ENCODE results near the gene SMARCA2.

SMARCA2 gene

DNA sequence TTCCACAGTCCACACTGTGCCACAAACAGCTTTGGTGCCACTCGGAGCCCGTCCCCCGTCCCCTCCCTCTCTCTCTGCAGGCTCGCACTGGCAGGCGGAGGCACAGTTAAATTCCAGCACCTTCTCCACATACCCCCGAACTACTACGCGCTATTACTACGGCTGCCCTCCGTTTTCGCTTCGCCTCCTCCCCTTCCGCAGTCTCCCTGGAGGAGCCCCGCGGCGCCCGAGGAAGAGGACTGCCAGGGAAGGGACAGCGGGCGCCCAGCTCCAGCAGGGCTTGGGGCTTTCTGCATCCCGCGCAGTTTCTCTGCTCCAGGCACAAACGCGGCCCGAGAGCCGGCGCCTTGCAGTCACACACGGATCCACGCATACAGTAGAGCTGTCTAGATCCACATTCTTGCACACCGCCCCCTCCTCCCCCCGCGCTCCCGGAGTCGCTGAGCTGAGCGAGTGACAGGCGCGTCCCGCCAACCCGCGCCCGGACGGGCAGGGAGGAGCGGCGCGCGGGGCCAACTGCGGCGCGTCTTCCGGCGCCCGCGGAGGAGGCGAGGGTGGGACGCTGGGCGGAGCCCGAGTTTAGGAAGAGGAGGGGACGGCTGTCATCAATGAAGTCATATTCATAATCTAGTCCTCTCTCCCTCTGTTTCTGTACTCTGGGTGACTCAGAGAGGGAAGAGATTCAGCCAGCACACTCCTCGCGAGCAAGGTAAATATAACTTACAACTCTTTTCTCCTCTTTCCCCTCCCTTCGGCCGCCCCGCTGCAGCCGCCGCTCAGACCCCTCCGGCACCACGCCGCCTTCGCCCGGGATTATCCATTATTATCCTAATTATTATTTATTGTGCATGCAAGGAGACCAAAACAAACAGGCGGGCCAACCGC is at the start of gene SMARCA2:
TSS of gene SMARCA2 (plus strand) at position 652 of the 885 bp plus-strand sequence. CDS start 13,676 bp downstream, outside the sequence.
- DNase-seq (ENCODE audit: low read depth) = peak; percentile 90

DNA sequence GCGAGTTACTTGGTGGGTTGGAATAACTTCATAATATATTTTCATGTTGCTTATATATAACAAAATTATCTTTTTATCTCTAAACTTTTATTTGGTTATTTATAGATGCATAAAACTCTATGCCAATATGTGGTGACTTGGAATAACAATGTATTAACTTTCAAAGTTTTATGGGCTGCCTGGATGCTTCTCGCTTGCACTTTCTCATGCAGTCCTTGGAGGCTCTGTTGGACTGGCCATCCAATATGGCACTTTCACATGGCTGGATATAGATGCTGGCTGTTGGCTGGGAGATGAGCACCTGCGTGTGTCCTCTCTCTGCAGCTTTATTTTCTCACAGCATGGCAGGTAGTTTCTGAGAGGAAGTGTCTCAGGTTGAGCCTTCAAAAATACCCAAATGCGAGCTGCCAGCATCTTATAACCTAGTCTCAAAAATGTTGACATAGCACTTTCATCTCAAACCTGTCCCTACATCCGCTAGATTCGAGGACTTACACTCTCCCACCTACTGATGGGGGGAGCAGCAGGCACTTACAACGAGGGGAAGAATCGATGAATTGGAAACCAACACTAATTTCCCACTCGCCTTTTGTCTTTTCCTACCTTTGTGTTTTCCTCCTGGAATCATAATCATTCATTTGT is 48.3 kb upstream of the SMARCA2 start:
- no peak for DNase-seq (ENCODE audit: low read depth)

DNA sequence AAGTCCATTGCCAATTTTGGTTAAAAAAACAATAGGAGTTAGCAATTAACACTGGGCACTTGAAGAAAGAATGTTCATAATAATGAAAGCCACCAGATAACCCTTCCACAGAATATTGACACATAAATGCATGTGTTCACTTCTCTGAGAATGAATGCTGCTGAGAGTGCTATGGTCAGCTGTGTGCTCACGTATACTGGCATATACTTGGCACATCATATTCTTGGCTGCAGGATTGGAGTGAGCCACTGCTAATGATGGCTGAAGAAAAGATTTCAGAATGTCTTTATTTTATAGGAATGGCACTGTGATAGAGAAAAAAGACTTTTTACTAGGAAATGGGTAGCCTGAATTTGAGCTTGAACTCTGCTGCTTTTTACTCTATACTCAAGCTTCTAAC is 46.0 kb upstream of the SMARCA2 start:
- DNase-seq (ENCODE audit: low read depth) = no peak

DNA sequence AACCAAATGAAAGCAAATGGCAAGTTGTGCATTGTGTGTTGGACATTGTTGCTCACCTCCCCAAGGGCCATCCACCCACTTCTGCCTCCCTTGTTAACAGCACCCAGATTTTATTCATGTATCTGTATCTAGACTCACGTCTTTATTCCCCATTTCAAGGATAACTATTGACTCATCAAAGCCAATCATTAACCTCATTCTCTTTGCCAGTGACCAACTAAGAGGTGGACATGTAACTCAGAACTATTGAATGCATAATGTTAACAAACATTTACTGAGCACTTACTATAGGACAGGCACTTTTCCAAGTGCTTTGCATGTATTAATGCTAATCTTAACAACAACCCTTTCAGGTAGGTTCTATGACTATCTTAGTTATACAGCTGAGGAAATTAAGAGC is 45.2 kb upstream of the SMARCA2 start:
- no peak for DNase-seq (ENCODE audit: low read depth)

DNA sequence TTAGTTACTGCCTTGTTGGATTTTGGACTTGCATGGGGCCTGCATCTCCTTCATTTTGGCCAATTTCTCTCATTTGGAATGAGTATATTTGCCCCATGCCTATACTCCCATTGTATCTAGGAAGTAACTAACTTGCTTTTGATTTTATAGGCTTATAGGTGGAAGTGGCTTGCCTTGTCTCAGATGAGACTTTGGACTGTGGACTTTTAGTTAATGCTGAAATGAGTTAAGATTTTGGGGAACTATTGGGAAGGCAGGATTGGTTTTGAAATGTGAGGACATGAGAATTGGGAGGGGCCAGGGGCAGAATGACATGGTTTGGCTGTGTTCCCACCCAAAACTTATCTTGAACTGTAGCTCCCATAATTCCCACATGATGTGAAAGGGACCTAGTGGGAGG is 42.5 kb upstream of the SMARCA2 start:
- DNase-seq (ENCODE audit: low read depth) = no peak

GRCh38 chr9:1977026-1977425 is 38.1 kb upstream of the SMARCA2 start:
- DNase-seq (ENCODE audit: low read depth) = no peak

DNA sequence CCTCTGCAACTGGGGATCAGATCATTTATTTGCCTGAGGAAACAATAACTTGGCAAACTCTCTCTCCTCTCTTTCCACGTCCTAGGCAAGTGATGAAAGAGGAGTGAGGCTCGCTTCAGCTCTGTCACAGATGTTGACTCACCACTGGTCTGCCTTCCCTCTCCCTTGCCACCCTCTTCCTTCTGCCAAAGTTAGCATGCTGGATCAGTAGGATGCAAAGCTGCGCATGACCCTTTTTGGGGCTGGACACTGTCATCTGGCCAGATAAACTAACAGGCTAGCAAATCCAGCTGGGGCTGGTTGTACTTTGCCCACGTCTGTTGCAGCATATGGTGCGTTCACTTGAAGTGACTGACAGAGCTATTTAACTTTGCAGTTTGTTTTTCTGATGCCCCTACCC is 36.2 kb upstream of the SMARCA2 start:
- DNase-seq (ENCODE audit: low read depth) = peak; percentile 23

GRCh38 chr9:1979741-1980367 is 35.3 kb upstream of the SMARCA2 start:
- peak; percentile 83 for DNase-seq (ENCODE audit: low read depth)

GRCh38 chr9:1980387-1980786 is 34.8 kb upstream of the SMARCA2 start:
- DNase-seq (ENCODE audit: low read depth) = no peak

DNA sequence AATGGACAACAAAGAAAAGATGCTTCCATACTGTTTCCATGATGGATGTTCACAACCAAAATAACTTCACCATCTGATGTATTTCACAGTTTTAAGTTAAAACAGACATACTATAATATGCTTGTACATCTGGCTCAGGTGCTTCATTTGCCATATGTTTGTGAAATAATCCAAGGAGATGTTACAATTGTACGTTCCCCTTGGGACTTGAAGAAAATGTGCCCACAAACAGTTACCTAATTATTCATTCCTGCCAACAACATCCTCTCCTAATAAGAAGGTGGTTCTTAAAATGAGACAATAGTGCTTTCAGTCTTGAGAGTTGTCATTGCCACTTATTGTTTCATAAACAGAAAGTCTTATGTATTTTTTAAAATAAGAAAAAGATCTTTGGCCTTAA is 33.1 kb upstream of the SMARCA2 start:
- DNase-seq (ENCODE audit: low read depth) = no peak

DNA sequence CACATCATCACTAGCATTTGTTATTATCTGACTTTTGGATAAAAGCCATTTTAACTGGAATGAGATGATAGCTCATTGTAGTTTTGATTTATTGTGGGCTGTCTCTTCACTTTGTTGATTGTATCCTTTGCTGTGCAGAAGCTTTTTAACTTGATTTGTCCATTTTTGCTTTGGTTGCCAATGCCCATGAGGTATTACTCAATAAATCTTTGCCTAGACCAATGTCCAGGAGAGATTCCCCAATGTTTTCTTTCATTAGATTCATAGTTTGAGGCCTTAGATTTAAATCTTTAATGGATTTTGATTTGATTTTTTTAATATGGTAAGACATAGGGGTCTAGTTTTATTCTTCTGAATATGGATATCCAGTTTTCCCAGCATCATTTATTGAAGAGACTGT is 28.8 kb upstream of the SMARCA2 start:
- DNase-seq (ENCODE audit: low read depth) = no peak

DNA sequence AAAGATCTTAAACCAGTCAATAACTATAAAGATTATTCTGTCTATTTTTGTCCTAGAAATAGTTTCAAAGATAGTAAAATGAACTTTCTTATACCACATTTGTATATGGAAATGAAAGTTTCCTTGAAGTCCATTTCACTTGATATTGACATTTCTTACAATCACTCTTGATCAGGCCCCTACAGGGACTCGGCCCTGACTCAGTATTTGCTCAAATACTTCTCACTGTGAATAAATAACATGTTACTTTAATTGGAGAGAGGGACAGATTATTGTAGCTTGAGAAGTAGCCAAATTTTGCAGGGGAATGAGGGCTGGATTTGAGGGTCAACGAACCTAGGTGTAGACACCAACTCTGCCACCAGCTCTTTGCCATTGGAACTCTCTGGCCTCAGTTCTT is 25.6 kb upstream of the SMARCA2 start:
- no peak for DNase-seq (ENCODE audit: low read depth)

GRCh38 chr9:1994180-1994579 is 21.0 kb upstream of the SMARCA2 start:
- no peak for DNase-seq (ENCODE audit: low read depth)

DNA sequence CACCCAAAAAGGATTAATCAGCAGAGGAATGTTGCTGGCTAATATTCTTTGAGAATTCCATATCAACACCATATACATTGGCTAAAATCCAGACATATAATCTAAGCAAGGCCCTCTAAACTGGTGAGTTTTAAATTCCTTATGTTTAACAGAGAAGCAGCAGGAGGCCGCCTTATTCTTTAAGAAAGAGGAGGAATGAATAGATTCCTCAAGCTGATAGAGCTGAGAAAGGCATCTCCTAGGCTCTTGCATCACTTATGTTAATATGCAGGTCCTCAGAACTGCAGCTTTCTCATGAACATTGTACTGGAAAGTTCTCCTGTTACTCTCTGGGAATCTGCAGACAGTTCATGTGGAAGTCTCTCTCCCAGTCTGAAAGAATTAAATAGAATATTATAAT is 20.1 kb upstream of the SMARCA2 start:
- no peak for DNase-seq (ENCODE audit: low read depth)

GRCh38 chr9:1996156-1996555 is 19.0 kb upstream of the SMARCA2 start:
- no peak for DNase-seq (ENCODE audit: low read depth)

GRCh38 chr9:1997646-1998045 is 17.5 kb upstream of the SMARCA2 start:
- DNase-seq (ENCODE audit: low read depth) = no peak

DNA sequence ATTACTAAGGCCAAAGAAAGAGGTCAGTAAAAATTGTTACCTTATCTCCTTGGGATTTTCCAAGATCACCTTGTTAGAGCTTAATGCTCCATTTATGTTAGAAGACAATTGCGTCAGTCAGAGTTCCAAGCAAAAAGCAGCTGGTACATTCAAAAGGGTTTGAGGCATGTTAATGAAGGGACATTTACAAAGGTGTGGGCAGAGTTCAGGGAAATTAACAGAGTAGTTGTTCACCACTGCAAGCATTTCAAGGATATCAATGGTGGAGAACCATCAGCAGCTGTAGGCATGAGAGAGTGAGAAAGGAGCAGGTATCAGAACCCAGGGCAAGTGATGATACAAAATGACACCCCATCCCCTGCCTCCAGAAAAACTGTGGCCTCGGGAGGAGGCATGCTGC is 17.0 kb upstream of the SMARCA2 start:
- DNase-seq (ENCODE audit: low read depth) = no peak

- no peak for DNase-seq (ENCODE audit: low read depth)
Measured at GRCh38 chr9:2000314-2000713, 14.8 kb upstream of the SMARCA2 start.

DNA sequence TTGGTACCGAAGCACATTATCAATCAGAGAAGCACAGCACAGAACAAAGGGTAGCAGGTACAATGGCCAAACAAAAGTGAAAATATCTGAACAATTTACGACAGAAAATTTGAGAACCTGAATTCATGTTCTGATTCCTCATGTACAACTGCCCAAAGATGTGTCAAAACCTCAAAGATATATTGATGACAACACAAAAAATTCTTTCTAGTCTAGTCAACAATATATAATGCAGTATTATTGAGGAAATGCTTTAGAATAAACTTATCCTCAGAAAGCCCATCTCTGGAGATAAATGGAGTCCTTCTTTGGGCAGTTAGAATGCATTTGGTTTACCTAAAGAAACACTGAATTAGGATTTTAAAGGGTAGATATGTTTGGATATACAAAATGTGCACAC is 6.8 kb upstream of the SMARCA2 start:
- DNase-seq (ENCODE audit: low read depth) = no peak

DNA sequence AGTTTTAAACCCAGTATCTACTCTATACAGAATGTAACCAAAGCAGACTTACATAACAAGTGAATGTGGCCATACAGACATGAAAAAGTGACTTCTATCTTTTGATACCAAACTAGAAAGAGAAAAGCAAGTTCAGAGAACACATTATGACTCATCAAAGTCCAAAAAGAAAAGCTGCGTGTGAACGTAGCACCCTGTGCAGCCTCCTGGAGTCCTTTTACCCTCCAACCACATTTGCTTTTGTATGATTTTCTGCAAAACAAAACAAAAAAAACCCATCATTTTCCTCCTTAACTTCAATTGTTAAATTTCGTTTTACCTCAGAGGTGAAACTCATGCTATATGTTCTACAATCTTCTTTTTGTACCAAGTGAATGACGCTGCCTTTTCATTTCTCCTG is 2.8 kb upstream of the SMARCA2 start:
- DNase-seq (ENCODE audit: low read depth) = no peak

GRCh38 chr9:2013743-2014475 is 1.2 kb upstream of the SMARCA2 start:
- DNase-seq (ENCODE audit: low read depth) = no peak
